Stimulated activated CD4-positive, alpha-beta T cell treated with anti-CD3 and anti-CD28 coated beads, TNF-alpha, amount 100 ng/mL, for 1 hour (primary cell): ENCODE data around the gene RGS7.
"Not testable (repeated sequence)": the region's sequence is repeated elsewhere in the genome, so short reads cannot be mapped to it uniquely, and the experiment has no call there.

ENCODE experiments used
- DNase-seq, 3 donors: peaks; one replicate each; pipeline ENCODE4 v3.0.0-alpha.2; 2020; ENCODE audit warnings: low read depth in 3 of 3, low spot score in 1 of 3

Gene RGS7

DNA sequence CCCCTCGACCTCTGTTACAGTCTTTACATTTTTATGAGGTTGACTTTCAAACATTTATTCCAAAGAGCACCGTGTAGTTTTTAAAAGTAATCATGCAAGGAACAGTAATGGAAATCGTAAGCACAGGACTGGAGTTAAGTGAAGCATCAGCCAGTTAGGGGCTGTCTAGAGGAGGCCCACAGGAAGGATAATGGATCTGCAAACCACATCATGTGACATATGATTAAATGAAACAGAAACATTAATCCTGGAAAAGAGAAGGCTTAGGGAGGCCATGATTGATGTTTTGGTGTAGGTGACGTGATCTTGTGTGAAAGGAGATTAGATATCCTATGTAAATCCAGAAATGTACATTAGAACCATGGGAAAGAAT, 25.0 kb downstream of the RGS7 start:
- DNase-seq: no peak

GRCh38 chr1:241331328-241332036, 25.5 kb downstream of the RGS7 start:
- no peak for DNase-seq

DNA sequence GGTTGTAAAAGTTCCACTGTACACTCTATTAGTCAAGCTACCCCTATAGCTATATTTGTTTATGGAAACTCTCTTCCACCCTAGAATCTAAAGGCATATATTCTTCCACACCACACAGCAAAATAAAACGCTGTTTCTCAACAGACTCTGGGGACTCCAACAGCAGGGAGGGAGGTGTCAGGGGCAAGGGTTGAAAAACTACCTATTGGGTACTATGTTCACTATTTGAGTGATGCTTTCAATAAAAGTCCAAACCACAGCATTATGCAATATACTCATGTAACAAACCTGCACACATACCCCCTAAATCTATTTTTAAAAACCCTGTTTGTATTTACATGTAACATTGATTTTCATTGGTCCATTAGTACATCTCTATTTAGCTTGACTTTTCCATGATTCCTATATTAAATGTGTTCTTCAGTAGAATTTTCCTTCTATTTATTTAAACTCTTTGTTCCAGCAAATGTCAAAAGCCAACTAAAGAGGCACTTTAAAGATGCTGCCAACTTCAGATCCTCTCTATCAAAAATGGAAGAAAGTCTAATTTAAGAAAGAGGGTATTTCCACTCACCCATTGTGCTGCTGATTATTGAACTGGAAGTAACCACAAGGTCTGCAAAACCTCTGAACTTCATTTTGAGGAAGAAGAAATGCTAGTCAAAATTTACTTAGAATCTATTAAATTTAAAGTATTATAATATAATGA, 26.2 kb downstream of the RGS7 start:
- no peak for DNase-seq

- DNase-seq: no peak
Measured at GRCh38 chr1:241325456-241325855, 31.5 kb downstream of the RGS7 start.

DNA sequence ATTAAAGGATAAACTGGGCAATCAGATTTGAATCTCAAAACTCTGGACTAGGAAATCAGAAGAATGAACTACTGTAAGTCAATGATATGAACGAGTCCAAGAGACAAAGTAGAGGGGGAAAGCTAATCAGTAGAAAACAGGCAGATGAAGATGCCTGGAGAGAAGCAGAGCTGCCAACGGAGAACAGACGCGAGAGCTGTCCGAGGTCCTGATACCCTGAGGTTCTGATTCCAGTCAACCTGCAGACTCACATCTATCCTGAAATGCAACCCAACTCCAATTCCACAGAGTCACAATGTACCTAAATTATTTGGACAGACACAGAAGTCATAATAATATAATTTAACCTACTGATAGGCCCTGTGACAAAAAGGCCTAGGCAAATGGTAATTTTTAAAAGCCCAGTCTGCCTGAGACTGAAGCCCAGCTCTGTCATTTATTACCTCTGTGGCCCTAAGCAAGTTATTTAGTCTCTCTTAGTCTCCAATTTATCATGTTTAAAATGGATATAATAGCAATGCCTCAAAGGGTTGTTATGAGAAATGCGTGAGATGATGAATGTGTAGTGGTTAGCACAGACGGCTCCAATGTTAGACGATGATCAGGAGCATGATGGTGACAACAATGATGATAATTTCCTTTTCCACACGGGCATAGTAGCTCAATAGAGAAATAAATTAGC, 33.4 kb downstream of the RGS7 start:
- no peak for DNase-seq

DNA sequence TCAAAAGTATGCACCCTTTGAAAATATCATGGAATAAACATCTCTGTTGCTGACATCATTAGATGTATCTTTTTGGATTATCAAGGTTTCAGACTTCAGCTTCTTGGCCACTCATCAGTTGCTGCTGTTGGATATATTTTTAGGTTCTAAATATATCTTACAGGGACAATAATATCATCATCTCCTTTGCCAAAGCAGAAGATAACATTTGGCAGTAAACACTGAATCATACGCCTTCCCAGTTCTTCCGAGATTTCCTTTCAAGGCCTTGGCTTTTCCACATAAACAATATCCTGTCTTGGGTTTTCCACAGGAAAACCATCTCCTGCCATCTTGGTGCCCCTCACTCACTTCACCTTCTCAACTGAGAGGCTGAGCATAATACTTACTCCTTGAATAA, 39.3 kb downstream of the RGS7 start:
- DNase-seq: no peak

- no peak for DNase-seq
Measured at GRCh38 chr1:241316372-241316771, 40.6 kb downstream of the RGS7 start.

DNA sequence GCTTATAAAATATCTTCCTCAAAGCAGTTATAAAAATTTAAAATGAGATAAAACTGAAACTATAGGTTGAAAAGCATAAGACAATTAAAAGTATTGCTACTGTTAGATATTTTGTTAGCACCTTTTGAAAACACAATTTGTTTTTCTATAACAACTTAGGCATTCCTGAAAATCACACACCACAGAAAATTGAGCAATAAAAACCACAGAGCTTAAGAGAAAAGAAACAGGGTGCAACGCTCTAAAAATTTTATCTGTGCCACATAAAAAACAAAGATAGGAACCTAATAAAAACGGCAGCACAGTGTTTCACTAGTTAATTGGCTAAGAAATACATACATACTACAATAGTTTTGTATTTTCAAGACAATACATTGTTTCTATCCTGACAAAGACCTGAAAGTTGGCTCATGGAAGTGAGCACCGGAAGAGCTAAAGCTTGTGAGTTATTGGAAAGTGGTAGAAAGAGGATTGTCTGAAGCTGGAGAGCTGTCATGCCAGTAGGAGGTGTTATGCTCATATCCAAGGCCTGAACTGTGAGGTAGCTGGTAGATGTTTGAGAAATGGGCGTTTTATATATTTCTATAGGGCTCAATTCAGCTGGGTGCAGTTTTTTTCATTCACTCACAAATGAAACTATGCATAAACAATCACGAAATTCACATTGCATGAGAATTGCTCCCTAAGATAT, 45.8 kb downstream of the RGS7 start:
- no peak for DNase-seq

DNA sequence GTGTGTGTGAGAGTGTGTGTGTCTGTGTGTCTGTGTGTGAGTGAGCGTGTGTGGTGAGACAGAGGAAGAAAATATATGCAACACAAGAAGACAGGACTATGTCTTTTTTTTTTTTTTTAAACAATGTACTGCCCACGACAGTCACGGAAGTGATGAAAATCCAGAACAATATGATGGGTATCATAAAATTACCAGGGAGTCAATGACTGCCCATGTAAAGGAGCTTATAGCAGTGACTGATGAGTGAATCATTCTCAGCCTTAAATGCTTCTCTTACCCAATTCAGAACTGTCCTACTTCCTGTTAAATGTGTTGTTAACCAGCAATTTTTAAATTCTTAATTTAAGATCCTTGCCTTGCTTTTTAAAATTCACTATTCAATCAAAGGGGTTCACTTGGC, 46.6 kb downstream of the RGS7 start:
- no peak for DNase-seq

- no peak for DNase-seq
Measured at GRCh38 chr1:241309651-241310050, 47.4 kb downstream of the RGS7 start.

DNA sequence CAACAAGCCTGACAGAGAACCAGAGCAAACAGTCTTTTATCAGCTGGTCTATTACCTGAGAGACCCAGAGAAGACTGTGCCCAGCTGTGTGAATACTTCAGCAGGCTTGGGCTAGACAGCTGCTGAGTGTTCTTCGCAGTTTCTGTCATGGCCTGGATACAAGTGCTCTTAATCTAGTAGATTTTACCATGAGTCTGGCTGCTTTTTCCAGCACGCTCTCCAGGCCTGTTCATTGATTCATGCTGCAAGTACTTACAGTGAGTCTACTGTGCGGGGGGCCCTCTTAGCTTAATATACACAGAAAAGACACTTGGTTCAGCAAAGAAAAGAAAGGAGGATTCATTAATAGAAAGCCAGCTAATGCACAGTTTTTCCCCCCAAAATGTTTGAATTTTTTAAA, 48.5 kb downstream of the RGS7 start:
- DNase-seq: no peak

DNA sequence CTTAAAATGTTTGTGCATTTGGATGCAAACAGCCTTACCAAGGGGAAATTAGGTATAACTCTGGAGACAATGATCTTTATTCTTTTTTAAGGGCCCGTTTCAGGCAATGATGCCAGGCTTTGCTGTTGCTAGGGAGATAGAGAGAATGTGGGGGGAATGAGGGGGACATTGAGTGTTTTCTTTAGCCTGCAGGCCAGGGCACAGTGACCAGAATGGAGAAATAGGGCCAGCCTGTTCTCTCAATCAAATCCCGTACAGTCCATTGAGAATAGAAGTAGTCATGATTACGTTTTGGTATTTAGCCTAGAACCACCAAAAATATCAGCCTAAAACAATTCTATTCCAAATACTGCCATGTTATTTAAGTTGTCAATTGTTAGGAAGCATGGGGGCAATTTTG, 49.0 kb downstream of the RGS7 start:
- DNase-seq: no peak

DNA sequence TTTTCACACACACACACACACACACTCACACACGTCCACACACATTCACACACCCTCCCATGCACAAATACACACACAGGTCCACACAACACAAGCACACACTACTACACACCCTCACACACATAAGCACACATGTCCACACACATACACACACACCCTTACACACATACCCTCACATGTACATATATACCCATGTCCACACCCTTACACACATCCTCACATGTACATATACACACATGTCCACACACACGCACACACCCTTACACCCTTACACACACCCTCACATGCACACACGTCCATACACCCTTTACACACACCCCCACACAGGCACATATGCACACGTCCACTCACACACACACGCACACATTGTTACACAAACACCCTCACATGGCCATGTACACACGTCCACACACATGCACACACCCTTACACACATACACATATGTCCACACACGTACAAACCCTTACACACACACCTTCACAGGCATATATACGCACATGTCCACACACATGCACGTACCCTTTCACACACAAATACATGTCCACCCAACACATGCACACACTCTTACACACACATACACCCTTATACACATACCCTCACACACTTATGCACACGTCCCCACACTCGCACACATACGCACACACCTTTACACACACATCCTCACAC, 50.7 kb downstream of the RGS7 start:
- no peak for DNase-seq

DNA sequence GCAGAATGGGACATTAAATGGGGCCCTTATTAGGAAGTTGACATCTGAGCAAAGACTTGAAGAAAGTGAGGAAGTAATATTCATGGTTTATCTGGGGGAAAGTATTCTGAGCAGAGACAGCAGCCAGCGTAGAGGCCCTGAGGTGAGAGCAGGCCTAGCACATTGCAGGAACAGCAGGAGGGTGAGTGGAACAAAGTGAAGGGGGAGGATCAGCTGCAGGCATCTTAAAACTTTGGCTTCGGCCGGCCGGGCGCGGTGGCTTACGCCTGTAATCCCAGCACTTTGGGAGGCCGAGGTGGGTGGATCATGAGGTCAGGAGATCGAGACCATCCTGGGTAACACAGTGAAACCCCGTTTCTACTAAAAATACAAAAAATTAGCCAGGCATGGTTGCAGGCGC, 55.0 kb downstream of the RGS7 start:
- not testable (repeated sequence) for DNase-seq

DNA sequence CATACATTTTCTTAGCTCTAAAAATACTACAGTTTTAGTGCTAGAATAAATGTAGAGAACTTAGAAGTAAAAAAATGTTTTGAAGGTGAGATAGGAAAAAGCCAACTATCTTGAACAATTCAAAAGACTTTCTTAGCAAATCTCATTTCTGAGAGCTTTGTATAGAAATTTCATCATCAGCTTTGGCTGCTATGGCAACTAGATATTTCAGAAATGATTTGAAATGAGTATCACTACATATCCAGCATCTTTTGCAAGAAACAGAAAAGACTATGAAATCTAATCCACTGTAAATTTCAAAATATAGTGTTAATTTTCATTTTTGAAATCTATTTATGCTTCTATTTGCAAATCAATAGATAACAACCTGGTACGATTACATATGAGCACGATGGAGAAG, 57.7 kb downstream of the RGS7 start:
- no peak for DNase-seq

- no peak for DNase-seq
Measured at GRCh38 chr1:241292973-241293372, 64.0 kb downstream of the RGS7 start.

DNA sequence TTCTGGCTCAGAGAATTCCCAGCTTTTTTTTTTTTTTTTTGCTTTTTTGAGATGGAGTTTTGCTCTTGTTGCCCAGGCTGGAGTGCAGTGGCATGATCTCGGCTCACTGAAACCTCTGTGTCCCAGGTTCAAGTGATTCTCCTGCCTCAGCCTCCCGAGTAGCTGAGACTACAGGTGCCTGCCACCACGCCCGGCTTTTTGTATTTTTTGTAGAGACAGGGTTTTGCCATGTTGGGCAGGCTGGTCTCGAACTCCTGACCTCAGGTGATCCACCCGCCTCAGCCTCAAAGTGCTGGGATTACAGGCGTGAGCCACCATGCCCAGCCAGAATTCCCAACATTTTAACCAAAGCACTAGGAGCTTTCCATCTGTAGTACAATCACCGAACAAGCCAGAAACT, 65.5 kb downstream of the RGS7 start:
- DNase-seq: not testable (repeated sequence)

DNA sequence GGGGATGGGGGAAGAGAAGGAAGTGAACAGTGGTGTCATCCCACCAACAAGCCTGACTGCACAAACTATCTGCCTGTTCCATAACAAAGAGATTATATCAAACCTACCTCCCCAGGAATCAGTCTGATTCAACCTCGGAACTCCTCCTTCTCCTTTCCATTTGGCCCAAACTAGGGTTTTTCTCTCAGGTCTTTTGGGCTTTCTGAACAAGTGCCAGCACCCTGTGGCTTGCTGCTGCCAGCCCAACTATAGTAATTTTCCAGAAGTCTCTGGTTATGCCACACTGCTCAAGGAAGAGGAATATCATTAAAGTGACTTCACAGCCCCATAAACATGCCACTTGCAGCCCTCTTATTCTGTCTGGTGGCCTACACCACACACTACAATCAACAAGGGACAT, 70.5 kb downstream of the RGS7 start:
- DNase-seq: no peak

DNA sequence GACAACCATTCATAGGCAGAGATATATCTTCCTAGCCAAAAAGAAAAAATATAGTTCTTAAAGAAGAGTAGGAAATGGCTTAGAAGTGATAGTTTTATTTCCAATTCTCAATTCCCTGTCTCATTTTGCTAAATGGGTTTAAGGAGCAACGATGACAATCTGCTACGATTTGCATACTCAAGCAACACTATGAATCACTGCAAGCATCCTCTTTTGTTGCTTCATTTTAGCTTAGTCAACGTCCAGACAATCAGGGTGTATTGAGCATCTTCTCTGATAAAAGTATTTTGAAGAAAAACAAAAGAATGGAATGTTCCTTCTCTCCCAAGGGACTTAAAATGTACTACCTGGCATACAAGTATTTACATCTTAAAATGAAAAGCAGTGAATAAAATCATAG, 80.6 kb downstream of the RGS7 start:
- no peak for DNase-seq

DNA sequence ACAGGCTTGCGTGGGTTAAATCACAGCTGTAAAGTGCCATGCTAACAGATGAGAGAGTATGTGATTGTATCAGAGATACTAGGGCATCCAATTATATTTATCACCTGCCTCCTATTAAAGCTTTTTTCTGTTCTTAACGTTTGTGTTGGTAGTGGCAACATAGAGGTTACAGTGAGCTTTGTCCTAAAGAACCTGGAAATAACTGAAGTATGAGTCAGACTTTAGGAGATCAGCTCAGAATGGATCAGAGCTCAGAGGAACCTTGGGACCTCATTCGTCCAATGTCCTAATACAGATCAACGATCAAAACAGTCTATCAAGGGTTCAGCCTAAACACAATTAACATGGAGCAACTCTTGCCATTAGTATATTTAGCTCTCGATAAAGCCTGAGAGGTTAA, 81.0 kb downstream of the RGS7 start:
- DNase-seq: no peak

DNA sequence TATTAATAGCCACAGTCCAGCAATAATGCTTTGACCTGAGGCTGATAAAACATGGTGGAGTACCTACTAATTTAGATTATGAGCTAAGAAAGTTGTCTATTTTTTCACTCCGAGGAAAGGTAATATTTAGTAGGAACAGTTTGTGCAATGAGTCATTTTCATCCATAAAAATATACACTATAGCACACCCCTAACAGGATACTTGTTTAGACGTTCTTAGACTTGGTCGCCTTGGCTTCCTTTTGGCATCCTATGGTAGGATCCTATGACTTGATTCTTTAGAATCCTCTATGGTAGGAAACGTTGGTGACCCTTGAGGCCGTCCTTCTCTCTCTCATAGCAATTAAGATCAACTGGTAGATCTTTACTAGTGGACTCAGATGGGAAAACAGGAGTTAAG, 81.8 kb downstream of the RGS7 start:
- DNase-seq: no peak
